ENCODE results near the gene MRGPRF.
"Not testable (repeated sequence)": the region's sequence is repeated elsewhere in the genome, so short reads cannot be mapped to it uniquely, and the experiment has no call there.

Gene MRGPRF

GRCh38 chr11:69002110-69002569 is 10.9 kb downstream of the MRGPRF start:
- DNase-seq = no peak

- no peak for DNase-seq
Measured at GRCh38 chr11:69001243-69002081, 11.6 kb downstream of the MRGPRF start.

DNA sequence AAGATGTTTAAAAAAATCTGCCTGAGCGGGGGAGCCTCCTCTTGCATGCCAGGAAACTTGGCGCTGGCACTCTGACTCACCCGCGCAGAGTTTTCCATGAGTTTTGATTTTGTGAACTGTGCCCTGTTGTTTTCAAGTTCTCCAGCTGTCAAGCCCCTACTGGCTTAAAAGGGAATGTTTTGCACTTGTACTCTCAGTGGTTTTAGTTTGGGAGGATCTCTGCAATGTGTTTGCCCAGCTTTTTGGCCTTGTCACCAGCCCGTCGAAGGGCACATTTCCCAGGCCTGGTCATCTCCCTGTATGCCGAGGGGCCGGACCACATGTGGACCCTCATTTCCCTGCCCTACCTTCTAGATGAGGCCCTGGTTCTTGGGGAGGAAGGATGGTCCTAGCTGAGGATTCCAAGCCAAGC is 12.2 kb downstream of the MRGPRF start:
- no peak for DNase-seq

DNA sequence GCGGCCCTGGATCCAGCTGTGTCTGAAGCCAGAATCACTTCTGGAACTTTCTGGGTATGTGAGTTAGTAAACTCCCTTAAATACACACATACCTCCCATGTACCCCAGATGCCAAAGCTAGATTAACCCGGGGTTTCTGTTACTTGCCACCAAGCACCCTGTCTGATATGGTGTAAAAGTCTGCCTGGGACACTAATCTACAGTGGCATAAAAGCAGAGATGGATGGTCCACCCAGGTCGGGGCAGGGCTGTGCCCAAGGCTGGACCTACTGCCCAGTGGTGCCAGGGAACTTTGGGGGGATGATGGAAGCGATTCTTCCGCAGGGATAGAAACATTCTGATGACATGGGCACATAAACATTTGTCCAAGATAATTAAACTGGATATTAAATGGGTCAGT is 12.7 kb downstream of the MRGPRF start:
- no peak for DNase-seq

GRCh38 chr11:68999748-69000355 is 13.2 kb downstream of the MRGPRF start:
- DNase-seq = not testable (repeated sequence)

DNA sequence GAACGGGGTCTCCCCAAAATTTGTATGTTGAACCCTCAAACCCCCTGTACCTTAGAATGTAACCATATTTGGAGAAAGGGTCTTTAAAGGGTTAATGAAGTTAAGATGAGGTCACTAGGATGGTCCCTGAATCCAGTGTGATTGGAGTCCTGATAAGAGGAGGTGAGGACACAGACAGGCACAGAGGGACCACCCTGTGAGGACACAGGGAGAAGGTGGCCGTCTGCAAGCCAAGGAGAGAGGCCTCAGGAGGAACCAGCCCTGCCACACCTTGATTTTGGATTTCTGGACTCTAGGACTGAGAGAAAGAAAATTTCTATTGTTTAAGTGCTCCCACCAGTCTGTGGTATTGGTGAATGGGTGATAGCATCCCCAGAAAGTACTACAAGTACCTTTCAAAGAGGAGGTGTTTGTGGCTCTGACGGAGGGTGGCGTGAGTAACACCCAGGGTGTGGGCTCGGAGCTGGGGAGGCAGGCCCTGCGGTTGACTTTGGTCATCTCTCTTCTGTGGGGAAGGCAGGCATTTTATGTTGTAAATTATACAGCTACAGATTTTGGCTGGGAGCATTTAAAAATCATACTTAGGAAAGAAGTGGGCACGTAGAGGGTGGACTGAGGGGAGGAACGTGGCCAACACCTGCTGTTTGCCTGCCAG is 13.8 kb downstream of the MRGPRF start:
- no peak for DNase-seq

DNA sequence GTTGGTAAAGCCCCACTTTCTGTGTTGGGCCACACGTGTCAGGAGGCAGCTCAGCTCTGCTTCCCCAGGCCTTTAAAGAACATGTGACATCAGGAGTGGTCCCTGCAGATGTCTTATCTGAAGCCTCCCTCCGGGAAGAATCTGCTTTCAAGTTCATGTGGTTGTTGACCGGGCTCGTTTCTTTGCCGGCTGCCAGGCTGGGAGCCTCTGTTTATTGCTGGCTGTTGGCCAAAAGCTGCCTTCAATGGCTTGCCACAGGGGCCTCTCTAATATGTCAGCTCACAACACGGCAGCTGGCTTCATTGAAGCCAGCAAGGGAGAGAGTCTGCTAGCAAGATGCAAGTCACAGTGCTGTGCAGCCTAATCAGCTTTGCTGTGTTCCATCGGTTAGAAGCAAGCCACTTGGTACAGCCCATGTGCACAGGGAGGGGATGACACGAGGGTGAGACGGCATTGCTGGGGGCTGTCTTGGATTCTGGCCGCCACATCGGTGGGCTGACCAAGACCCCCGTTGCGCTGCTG is 14.6 kb downstream of the MRGPRF start:
- no peak for DNase-seq

DNA sequence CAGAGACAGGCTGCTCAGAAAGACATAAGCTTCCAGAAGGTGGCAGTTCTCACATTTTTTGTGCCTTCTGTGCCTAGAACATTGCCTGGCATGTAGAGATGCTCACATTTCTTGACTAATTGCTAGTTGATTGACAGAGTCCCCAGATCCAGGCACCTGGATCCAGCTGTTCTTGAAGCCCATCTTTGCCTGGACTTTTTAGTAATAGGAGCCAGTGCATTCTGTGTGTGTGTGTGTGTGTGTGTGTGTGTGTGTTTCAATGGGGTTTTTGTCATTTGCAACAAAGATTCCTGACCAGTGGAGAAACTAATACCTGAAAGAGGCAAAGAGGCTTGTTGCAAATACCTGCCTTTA is 15.1 kb downstream of the MRGPRF start:
- DNase-seq = no peak

GRCh38 chr11:68997124-68997994 is 15.7 kb downstream of the MRGPRF start:
- DNase-seq = no peak

GRCh38 chr11:68996376-68997123 is 16.5 kb downstream of the MRGPRF start:
- DNase-seq = no peak

DNA sequence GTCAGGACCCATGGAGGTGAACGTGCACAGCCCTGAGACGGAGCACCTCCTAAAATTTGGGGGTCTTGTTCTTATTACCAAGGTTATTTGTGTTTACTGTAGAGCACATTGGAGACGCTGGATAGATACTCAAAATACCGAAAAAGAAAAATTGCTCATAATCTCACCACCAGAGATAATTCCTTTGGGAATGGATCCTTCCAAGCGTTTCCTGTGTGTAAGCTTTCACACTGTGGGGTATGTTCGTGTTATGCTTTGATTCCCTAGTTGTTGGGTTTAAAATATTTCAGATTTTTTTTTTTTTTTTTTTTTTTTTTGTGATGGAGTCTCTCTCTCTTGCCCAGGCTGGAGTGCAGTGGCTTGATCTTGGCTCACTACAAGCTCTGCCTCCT is 18.2 kb downstream of the MRGPRF start:
- DNase-seq = no peak

DNA sequence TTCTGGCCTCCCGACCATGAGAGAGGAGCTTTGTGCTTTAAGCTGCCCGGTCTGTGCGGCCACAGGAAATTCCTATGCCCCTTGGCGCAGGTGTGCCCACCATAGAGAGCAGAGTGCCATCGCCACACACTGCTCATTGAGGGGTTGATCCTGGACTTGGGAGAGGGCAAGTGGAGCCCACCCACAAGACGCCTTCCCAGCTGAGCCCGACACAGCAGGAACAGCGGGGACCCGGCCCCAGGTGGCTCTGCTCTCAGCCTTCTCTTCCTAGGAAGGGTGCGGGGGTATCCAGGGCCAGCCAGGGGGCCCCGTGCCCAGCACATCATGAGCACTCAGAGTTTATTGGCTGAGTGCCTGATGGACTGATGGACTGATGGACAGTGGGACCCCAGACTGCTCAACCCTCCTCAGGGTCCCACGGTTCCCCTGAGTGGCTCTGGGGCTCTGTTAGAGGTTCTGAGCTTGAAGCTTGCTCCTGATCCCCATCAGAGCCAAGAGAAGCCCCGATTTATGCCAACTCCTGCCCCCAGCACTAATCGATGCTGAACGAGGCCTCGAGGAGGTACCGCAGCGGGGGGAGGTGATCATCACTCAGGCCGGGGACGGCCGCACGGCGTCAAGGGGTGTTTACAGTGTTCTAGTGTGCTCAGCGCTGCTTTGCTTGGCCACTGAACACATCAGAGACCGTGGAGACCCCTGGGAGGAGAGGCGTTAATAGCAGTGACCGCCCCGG is 18.7 kb downstream of the MRGPRF start:
- no peak for DNase-seq

DNA sequence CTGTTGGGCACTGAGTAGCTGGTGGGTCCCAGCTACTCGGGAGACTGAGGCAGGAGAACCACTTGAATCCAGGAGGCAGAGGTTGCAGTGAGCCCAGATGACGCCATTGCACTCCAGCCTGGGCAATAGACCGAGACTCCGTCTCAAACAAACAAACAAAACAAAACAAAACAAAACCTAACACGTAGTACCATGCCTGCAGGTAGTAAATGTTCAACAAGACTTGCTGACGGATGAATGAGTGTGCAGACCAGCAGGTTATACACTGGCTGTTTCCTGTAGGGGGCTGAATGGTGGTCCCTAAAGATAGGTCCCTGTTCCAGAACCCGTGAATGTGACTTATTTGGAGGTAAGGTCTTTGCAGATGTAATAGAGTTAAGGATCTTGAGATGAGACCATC is 19.5 kb downstream of the MRGPRF start:
- DNase-seq = no peak

DNA sequence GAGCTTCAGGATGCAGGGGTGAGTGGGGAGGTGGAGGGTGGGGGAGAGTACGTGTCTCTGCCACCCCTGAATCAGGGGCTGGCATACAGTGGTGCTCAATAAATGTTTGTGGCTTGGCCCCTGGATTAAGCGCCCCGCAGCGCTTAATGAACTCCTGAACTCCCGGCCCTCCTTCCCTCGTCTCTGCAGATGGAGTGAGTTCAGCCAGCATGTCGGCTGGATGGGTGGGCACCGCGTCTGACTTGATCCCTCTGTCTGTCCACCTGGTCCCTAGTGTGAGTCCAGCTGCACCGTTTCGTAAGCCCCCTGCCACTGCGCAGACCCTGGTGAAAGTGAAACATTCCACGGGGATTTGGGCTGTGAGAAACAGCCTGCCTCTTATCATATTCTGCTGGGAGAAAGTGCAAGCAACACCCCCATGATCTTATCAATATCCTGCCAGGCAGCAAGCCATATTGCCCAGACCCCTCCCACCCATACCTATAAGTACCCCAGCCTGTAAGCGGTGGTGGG is 20.2 kb downstream of the MRGPRF start:
- DNase-seq = no peak

DNA sequence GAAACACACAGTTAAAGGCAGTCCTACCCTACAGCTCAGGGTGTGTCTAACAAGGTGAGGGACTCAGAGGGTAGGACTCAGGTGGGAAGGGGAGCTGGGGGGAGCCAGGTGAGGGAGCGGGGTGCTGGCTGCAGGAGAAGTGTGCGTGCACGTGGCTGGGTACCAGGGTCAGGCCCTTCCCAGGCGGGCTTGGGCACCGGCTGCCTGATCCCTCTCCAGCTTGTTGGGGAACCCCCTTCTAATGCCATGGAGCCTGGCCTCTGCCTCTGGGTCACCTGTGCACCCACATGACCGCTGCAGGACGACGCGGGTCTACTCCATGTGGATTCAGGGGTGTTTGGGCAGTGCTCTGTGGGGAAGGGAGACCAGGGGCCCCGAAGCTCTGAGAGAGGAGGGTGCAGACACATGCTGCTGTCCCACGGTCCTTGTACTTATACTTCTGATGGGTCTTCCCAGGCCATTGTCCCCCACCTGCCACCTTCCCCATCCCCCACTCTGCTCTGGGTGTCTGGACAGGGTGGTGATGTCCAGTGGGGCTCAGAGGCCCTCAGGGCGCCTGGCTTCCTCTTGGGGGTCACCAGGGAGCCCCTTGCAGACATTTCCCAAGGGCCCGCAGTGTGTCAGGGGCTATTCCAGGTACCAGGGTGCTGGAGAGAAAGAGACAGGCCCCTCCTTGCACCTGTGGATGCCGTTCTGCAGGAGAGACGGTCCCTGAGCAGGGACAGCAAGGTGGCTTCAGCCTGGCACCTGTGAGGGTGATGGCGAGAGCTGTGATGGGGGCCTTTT is 21.9 kb downstream of the MRGPRF start:
- DNase-seq = no peak

DNA sequence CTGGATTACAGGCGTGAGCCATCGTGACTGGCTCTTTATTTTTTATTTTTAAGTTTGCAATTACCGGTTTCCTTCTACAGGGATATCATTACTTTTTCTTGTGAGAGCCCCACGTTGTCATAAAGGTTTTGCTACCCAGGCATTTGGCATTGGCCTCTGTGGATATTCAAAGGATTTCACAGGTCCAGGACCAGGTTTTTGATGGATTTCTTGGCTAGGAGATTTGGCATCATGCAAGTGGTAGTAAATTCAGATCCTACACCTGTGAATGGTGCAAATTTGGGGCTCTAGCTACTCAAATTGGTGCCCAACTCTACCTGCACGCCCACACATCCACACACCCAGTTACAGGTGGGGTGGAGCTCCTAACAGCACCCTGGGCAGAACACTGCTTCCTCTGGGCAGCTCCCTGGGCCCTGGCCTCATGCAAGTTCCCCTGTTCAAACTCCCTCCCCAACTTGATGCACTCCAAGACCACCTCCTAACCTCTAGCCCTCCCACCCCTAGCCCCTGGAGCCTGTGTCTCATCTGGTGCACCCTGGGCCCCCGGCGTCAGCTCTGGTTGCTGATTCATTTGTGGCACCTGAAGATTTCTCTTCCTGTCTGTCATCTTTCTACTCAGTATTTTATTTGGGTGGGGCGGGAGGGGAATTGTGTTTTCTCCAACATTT is 23.0 kb downstream of the MRGPRF start:
- DNase-seq = no peak

GRCh38 chr11:68988491-68988890 is 24.6 kb downstream of the MRGPRF start:
- no peak for DNase-seq

DNA sequence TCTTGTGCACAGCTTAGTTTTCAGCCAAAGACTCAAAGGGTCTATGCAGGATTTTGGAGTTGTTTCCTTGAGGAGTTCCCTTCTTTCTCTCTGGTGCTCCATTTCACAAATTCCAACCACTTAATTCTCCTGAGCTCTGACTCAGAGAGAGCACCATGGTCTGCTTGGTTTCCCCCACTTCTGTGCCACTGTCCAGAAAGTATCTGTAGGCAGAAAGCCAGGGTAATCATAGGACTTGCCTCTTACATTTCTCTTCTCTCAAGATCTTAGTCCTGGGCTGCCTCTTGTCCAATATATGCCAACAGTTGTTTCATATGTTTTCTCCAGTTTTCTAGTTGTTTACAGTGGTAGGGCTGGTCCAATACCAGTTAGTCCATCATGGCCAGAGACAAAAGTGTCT is 25.8 kb downstream of the MRGPRF start:
- no peak for DNase-seq

GRCh38 chr11:68983801-68984200 is 29.2 kb downstream of the MRGPRF start:
- no peak for DNase-seq

GRCh38 chr11:68982134-68982533 is 30.9 kb downstream of the MRGPRF start:
- no peak for DNase-seq

Measured in activated CD4-positive, alpha-beta T cell treated with anti-CD3 and anti-CD28 coated beads, Interleukin-2, amount 50 U/mL, for 48 hours (primary cell).